Measurements from ENCODE around the gene SHROOM1. TPM values are rescaled to one million over a fixed set of nuclear protein-coding genes. Genes with fewer than 3 reads are reported as not detected.

Gene SHROOM1
- total and polyA plus RNA-seq, 9 of the 15 experiments (the other 6 are each of a cell fraction or from before 2014, with no cell fraction given), result 0.44 to 26.5 (median 11.9) TPM

GRCh38 chr5:132788508-132788907, 41.9 kb downstream of the SHROOM1 start (continued):
- TF ChIP-seq ZNF175 (CRISPR knock-in tag; IDR thresholded peaks at IDR 0.05; ENCODE audit: low read depth) (no peak), ARID1B (IDR thresholded peaks at IDR 0.05) (peak; percentile 84), ILK (tag; IDR thresholded peaks at IDR 0.05; ENCODE audit: borderline replicate concordance, low read depth) (no peak), TEAD4 (IDR thresholded peaks at IDR 0.05; ENCODE audit: low read length) (peak; percentile 53; the same call in 1 of the 2 replicates), TEAD4 (CRISPR knock-in tag; IDR thresholded peaks at IDR 0.05; ENCODE audit: borderline replicate concordance) (no peak), GTF2E2 (tag; IDR thresholded peaks at IDR 0.05) (no peak), ZBTB11 (CRISPR knock-in tag; IDR thresholded peaks at IDR 0.05) (0 out of 6 replicates have a peak, but pooled peaks of 1 of the 3 experiments have one; percentile 50), NCOR1 (IDR thresholded peaks at IDR 0.05) (peak; percentile 83), ZNF445 (CRISPR knock-in tag; IDR thresholded peaks at IDR 0.05; ENCODE audit: low read depth) (no peak), ZNF121 (CRISPR knock-in tag; conservative IDR thresholded peaks at IDR 0.05) (no peak), MLX (CRISPR knock-in tag; conservative IDR thresholded peaks at IDR 0.05) (no peak), NRF1 (conservative IDR thresholded peaks at IDR 0.05 in 1 of 2, IDR thresholded peaks at IDR 0.05 in 1 of 2) (0 out of 4 replicates have a peak, but pooled peaks of 1 of the 2 experiments have one; percentile 14), JUND (IDR thresholded peaks at IDR 0.05; ENCODE audit: borderline replicate concordance, low read depth, low read length) (peak; percentile 50; the same call in 1 of the 2 replicates), JUND (tag; IDR thresholded peaks at IDR 0.05; ENCODE audit: borderline replicate concordance, low read depth, low read length) (peak; percentile 50; the same call in 1 of the 3 replicates), ZNF639 (CRISPR knock-in tag; conservative IDR thresholded peaks at IDR 0.05 in 1 of 2, IDR thresholded peaks at IDR 0.05 in 1 of 2) (peak in 1 of 2 experiments; percentile 44; a peak in 1 of 4 replicates), BRF1 (IDR thresholded peaks at IDR 0.05; ENCODE audit: borderline replicate concordance, extremely low read depth, insufficient read length) (no peak), PKNOX1 (IDR thresholded peaks at IDR 0.05) (peak; percentile 88), SMARCC2 (IDR thresholded peaks at IDR 0.05; ENCODE audit: low read depth) (peak; percentile 35; the same call in 1 of the 2 replicates), TOE1 (IDR thresholded peaks at IDR 0.05; ENCODE audit: borderline replicate concordance) (0 out of 2 replicates have a peak, but pooled peaks have one; percentile 8), TOE1 (CRISPR knock-in tag; IDR thresholded peaks at IDR 0.05; ENCODE audit: borderline replicate concordance, low read depth) (no peak)

Measured in K562 (cell line).